H9 (cell line): Measurements from ENCODE around the gene OR10H5. TPM values are rescaled to one million over a fixed set of nuclear protein-coding genes. Genes with fewer than 3 reads are reported as not detected.

ENCODE experiments used
- DNase-seq: peaks from one replicate; pipeline ENCODE4 v3.0.0-alpha.2; 2017
- H2AFZ ChIP-seq: one replicate; pipeline ENCODE4 v1.6.1; 2013; ENCODE audit warnings: mild to moderate bottlenecking, low read length, control low read depth, moderate library complexity
- H2AK5ac ChIP-seq: 2 replicates; pipeline ENCODE4 v1.6.1; 2013; ENCODE audit warnings: low read length, control low read depth, mixed read lengths; ENCODE audit not compliant: insufficient read length
- H2BK120ac ChIP-seq: one replicate; pipeline ENCODE4 v1.6.1; 2013; ENCODE audit warnings: low read depth, mild to moderate bottlenecking, low read length, control low read depth, inconsistent platforms; ENCODE audit not compliant: poor library complexity, severe bottlenecking
- H2BK12ac ChIP-seq: 2 replicates; pipeline ENCODE4 v1.6.1; 2013; ENCODE audit warnings: low read length, control low read depth, mixed read lengths, low read depth; ENCODE audit not compliant: insufficient read length
- H2BK15ac ChIP-seq: 2 replicates; pipeline ENCODE4 v1.6.1; 2013; ENCODE audit warnings: low read depth, low read length, control low read depth
- H2BK20ac ChIP-seq: one replicate; pipeline ENCODE4 v1.6.1; 2013; ENCODE audit warnings: low read depth, mild to moderate bottlenecking, low read length, control low read depth, inconsistent platforms; ENCODE audit not compliant: poor library complexity, severe bottlenecking
- H2BK5ac ChIP-seq: 2 replicates; pipeline ENCODE4 v1.6.1; 2013; ENCODE audit warnings: low read length, control low read depth, mixed read lengths; ENCODE audit not compliant: insufficient read length
- H3K14ac ChIP-seq: 2 replicates; pipeline ENCODE4 v1.6.1; 2013; ENCODE audit warnings: low read length, control low read depth; ENCODE audit not compliant: insufficient read depth
- H3K18ac ChIP-seq: 2 replicates; pipeline ENCODE4 v1.6.1; 2013; ENCODE audit warnings: low read depth, mild to moderate bottlenecking, mixed read lengths, low read length, control low read depth; ENCODE audit not compliant: insufficient read length
- H3K23ac ChIP-seq: 2 replicates; pipeline ENCODE4 v1.6.1; 2013; ENCODE audit warnings: low read length, control low read depth, mixed read lengths, low read depth; ENCODE audit not compliant: insufficient read length
- H3K23me2 ChIP-seq: 2 replicates; pipeline ENCODE4 v1.6.1; 2013; ENCODE audit warnings: low read depth, mild to moderate bottlenecking, mixed read lengths, low read length, control low read depth; ENCODE audit not compliant: insufficient read length, poor library complexity, severe bottlenecking
- H3K27ac ChIP-seq: 2 replicates; pipeline ENCODE4 v1.5.1; 2013; ENCODE audit warnings: low read length, control low read depth, mixed read lengths, low read depth; ENCODE audit not compliant: insufficient read length
- H3K27me3 ChIP-seq: 2 replicates; pipeline ENCODE4 v1.6.1; 2013; ENCODE audit warnings: low read length, control low read depth, inconsistent platforms; ENCODE audit not compliant: insufficient read depth
- H3K4ac ChIP-seq: 2 replicates; pipeline ENCODE4 v1.6.1; 2013; ENCODE audit warnings: low read depth, mild to moderate bottlenecking, control low read depth, inconsistent platforms, low read length, moderate library complexity
- H3K4me1 ChIP-seq: 2 replicates; pipeline ENCODE4 v1.6.1; 2013; ENCODE audit warnings: low read length, control low read depth, inconsistent platforms; ENCODE audit not compliant: insufficient read depth
- H3K4me2 ChIP-seq: 2 replicates; pipeline ENCODE4 v1.6.1; 2013; ENCODE audit warnings: low read length, control low read depth, mixed read lengths; ENCODE audit not compliant: insufficient read length, insufficient read depth
- H3K56ac ChIP-seq: 2 replicates; pipeline ENCODE4 v1.6.1; 2013; ENCODE audit warnings: low read depth, mild to moderate bottlenecking, mixed read lengths, low read length, control low read depth; ENCODE audit not compliant: insufficient read length
- H3K79me1 ChIP-seq: 2 replicates; pipeline ENCODE4 v1.6.1; 2013; ENCODE audit warnings: low read depth, mild to moderate bottlenecking, moderate library complexity, low read length, control low read depth, inconsistent platforms; ENCODE audit not compliant: insufficient read depth, poor library complexity, severe bottlenecking
- H3K79me2 ChIP-seq: 2 replicates; pipeline ENCODE4 v1.6.1; 2013; ENCODE audit warnings: low read length, control low read depth, inconsistent platforms; ENCODE audit not compliant: insufficient read depth
- H3K9ac ChIP-seq: 2 replicates; pipeline ENCODE4 v1.6.1; 2013; ENCODE audit warnings: low read length, control low read depth, mixed read lengths; ENCODE audit not compliant: insufficient read length; ENCODE audit errors: extremely low read depth
- H3K9me3 ChIP-seq: one replicate; pipeline ENCODE4 v1.6.1; 2013; ENCODE audit warnings: low read depth, low read length, inconsistent platforms; ENCODE audit not compliant: control insufficient read depth
- H3T11ph ChIP-seq: one replicate; pipeline ENCODE4 v1.6.1; 2013; ENCODE audit warnings: mild to moderate bottlenecking, low read length, control low read depth, inconsistent platforms
- H4K20me1 ChIP-seq: one replicate; pipeline ENCODE4 v1.6.1; 2013; ENCODE audit not compliant: control insufficient read depth, insufficient read length, insufficient read depth
- H4K5ac ChIP-seq: 2 replicates; pipeline ENCODE4 v1.6.1; 2013; ENCODE audit warnings: low read depth, mild to moderate bottlenecking, mixed read lengths, low read length, control low read depth; ENCODE audit not compliant: insufficient read length
- H4K8ac ChIP-seq: replicated peaks from 2 replicates; pipeline ENCODE4 v1.6.1; 2013; ENCODE audit warnings: low read length, control low read depth, mixed read lengths, low read depth; ENCODE audit not compliant: insufficient read length
- H4K91ac ChIP-seq: 2 replicates; pipeline ENCODE4 v1.6.1; 2013; ENCODE audit warnings: low read depth, mild to moderate bottlenecking, moderate library complexity, mixed read lengths, low read length, control low read depth; ENCODE audit not compliant: insufficient read length
- H3K27ac Mint-ChIP-seq, 3 experiments: 2 replicates in 2 of 3; 3 replicates in 1 of 3; pipeline ENCODE4 v1.8.0; 2020 to 2021; ENCODE audit warnings: mixed read lengths in 3 of 3, mild to moderate bottlenecking in 1 of 3, moderate library complexity in 1 of 3
- H3K27me3 Mint-ChIP-seq: 2 replicates; pipeline ENCODE4 v1.8.0; 2021; ENCODE audit warnings: low read depth, mild to moderate bottlenecking, moderate library complexity, mixed read lengths
- H3K36me3 Mint-ChIP-seq, 3 experiments: 2 replicates in 2 of 3; 3 replicates in 1 of 3; pipeline ENCODE4 v1.8.0; 2020 to 2021; ENCODE audit warnings: low read depth in 3 of 3, mixed read lengths in 3 of 3; ENCODE audit not compliant: insufficient read depth in 1 of 3
- H3K4me1 Mint-ChIP-seq, 2 experiments: 2 replicates each; pipeline ENCODE4 v1.8.0; 2020; ENCODE audit warnings: mixed read lengths in 2 of 2
- H3K4me3 Mint-ChIP-seq, 2 experiments: 2 replicates in 1 of 2; 3 replicates in 1 of 2; pipeline ENCODE4 v1.8.0; 2020 to 2021; ENCODE audit warnings: mild to moderate bottlenecking in 2 of 2, mixed read lengths in 2 of 2, moderate library complexity in 1 of 2
- H3K9me3 Mint-ChIP-seq, 2 experiments: 2 replicates in 1 of 2; 3 replicates in 1 of 2; pipeline ENCODE4 v1.8.0; 2020; ENCODE audit warnings: mild to moderate bottlenecking in 2 of 2, mixed read lengths in 2 of 2, moderate library complexity in 1 of 2
- WGBS: extraction: QIAGEN DNeasy Blood & Tissue Kit; methylation state at CpG from one replicate; pipeline ENCODE4 v1.1.7; 2013; ENCODE audit warnings: missing lambda C conversion rate, low lambda C conversion rate, mixed read lengths; ENCODE audit not compliant: insufficient read length; ENCODE audit errors: extremely low coverage; 5-methylcytosine and 5-hydroxymethylcytosine counted together
- total RNA-seq: library from RNA; stranded (reverse); gene quantifications from 2 replicates; pipeline ENCODE4 v1.2.1, GENCODE V29; 2021
- TF ChIP-seq, protein P1 (sequence below): fragments of 200-600 bp; sonication (generic); conservative IDR thresholded peaks from 3 replicates; pipeline ENCODE4 v1.8.0; 2021; ENCODE audit warnings: antibody characterized with exemption, mild to moderate bottlenecking

Gene OR10H5
- total RNA-seq, 1 experiment from 2014 or later, result not detected

DNA sequence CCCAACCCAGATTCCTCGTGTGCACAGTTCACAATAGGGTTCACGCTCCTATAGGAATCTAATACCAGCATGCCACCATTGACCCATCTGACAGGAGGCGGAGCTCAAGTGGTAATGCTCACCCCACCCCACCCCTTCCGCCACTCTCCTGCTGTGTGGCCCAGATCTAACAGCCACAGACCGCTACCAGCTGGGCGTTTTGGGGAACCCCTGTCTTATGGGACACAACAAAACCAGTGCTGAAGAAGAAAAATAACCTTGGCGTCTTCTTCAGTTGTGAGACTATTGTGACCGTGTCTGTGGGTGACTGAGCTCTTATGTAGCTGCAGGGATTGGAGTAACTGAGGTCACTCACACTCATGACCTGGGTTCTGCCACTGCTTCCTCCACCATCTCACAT, 33.2 kb downstream of the OR10H5 start:
- H3K79me2 ChIP-seq, result no peaks in the 10 kb centered on the region
- H4K5ac ChIP-seq, result no peak overlapping the region
- H3K9ac ChIP-seq, result no peak overlapping the region
- no peak for DNase-seq
- no peak overlapping the region for H3K27ac ChIP-seq
- no peaks in the 10 kb centered on the region for H4K20me1 ChIP-seq
- no peaks in the 10 kb centered on the region for H3K4me1 ChIP-seq
- peaks cover 13 to 18% (median 14%) of the 10 kb centered on the region in 3 experiments; a peak in 6 of 7 replicates for H3K36me3 Mint-ChIP-seq
- no peak overlapping the region for H2BK5ac ChIP-seq
- H2AK5ac ChIP-seq, result no peak overlapping the region
- no peaks in the 10 kb centered on the region for H3K4me1 Mint-ChIP-seq
- H2BK120ac ChIP-seq, result no peak overlapping the region
- peaks cover 91% of the 10 kb centered on the region for H3K9me3 ChIP-seq
- WGBS, result no CpG with 5 or more reads among the region's 8 CpGs
- H2BK20ac ChIP-seq, result no peak overlapping the region
- H3K27ac Mint-ChIP-seq, result no peak overlapping the region
- no peak overlapping the region for H2AFZ ChIP-seq
- no peak overlapping the region for H2BK12ac ChIP-seq
- no peak overlapping the region for H3T11ph ChIP-seq
- no peak overlapping the region for H4K91ac ChIP-seq
- no peaks in the 10 kb centered on the region for H3K79me1 ChIP-seq
- no peaks in the 10 kb centered on the region for H3K23me2 ChIP-seq
- no peak overlapping the region for H3K14ac ChIP-seq
- no peaks in the 10 kb centered on the region for H3K27me3 ChIP-seq
- peaks cover 86 to 88% of the 10 kb centered on the region in 2 experiments for H3K9me3 Mint-ChIP-seq
- H3K4ac ChIP-seq, result no peak overlapping the region
- H3K18ac ChIP-seq, result no peak overlapping the region
- no peak overlapping the region for H3K23ac ChIP-seq
- no peaks in the 10 kb centered on the region; the same call in 1 of the 2 replicates for H3K27me3 Mint-ChIP-seq
- no peak overlapping the region for H3K4me2 ChIP-seq
- H4K8ac ChIP-seq, result no peak overlapping the region
- H3K4me3 Mint-ChIP-seq, result no peak overlapping the region
- TF ChIP-seq, protein P1, sequence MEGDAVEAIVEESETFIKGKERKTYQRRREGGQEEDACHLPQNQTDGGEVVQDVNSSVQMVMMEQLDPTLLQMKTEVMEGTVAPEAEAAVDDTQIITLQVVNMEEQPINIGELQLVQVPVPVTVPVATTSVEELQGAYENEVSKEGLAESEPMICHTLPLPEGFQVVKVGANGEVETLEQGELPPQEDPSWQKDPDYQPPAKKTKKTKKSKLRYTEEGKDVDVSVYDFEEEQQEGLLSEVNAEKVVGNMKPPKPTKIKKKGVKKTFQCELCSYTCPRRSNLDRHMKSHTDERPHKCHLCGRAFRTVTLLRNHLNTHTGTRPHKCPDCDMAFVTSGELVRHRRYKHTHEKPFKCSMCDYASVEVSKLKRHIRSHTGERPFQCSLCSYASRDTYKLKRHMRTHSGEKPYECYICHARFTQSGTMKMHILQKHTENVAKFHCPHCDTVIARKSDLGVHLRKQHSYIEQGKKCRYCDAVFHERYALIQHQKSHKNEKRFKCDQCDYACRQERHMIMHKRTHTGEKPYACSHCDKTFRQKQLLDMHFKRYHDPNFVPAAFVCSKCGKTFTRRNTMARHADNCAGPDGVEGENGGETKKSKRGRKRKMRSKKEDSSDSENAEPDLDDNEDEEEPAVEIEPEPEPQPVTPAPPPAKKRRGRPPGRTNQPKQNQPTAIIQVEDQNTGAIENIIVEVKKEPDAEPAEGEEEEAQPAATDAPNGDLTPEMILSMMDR, result no peak
- no peak overlapping the region for H3K56ac ChIP-seq
- H2BK15ac ChIP-seq, result no peak overlapping the region
